Measurements from ENCODE around the gene ICE2.

GRCh38 chr15:60526127-60526616 is 47.2 kb upstream of the ICE2 start:
- TF ChIP-seq POLR2A (IDR thresholded peaks at IDR 0.05; ENCODE audit: control extremely low read depth in 1 of 2, low read depth in 2 of 2, low read length in 2 of 2) = no peak
- TF ChIP-seq CTCF (IDR thresholded peaks at IDR 0.05; ENCODE audit: control extremely low read depth in 1 of 3, insufficient read depth in 1 of 3, low read depth in 1 of 3, low read length in 3 of 3) = no peak
- no peak for TF ChIP-seq JUND (IDR thresholded peaks at IDR 0.05; ENCODE audit: low read length)

Measured in H1 (cell line).